WERI-Rb-1 (cell line): ENCODE data around the gene NCF2.

Source experiments
- DNase-seq: peaks from one replicate; pipeline ENCODE4 v3.0.0-alpha.2; 2020
- H3K27ac ChIP-seq: fragments of 250-450 bp; sonication (Bioruptor Pico); 2 replicates; pipeline ENCODE4 v1.5.1; 2020; ENCODE audit warnings: mild to moderate bottlenecking, moderate library complexity
- H3K27me3 ChIP-seq: fragments of 250-450 bp; sonication (Bioruptor Pico); 2 replicates; pipeline ENCODE4 v1.5.1; 2021; ENCODE audit warnings: mild to moderate bottlenecking, low read depth, moderate library complexity; ENCODE audit not compliant: insufficient read depth, severe bottlenecking
- H3K36me3 ChIP-seq: fragments of 250-450 bp; sonication (Bioruptor Pico); 2 replicates; pipeline ENCODE4 v1.5.1; 2020; ENCODE audit warnings: mild to moderate bottlenecking, moderate library complexity
- H3K4me3 ChIP-seq: 2 replicates; pipeline ENCODE4 v1.5.1; 2011; ENCODE audit warnings: low read depth, mild to moderate bottlenecking, control low read depth, low read length
- H3K9me3 ChIP-seq: fragments of 250-450 bp; sonication (Bioruptor Pico); 2 replicates; pipeline ENCODE4 v1.5.1; 2021; ENCODE audit warnings: mild to moderate bottlenecking, moderate library complexity; ENCODE audit not compliant: severe bottlenecking
- CTCF ChIP-seq: IDR thresholded peaks from 2 replicates; pipeline ENCODE4 v1.5.1; 2011; ENCODE audit warnings: low read depth, mild to moderate bottlenecking, control low read depth, inconsistent platforms, low read length

NCF2 gene

GRCh38 chr1:183562701-183563100, 27.6 kb downstream of the NCF2 start:
- Histone ChIP-seq H3K27ac (no peak overlapping the region), H3K36me3 (no peaks in the 10 kb centered on the region), H3K9me3 (no peaks in the 10 kb centered on the region), H3K27me3 (no peaks in the 10 kb centered on the region), H3K4me3 (no peak overlapping the region)
- no peak for TF ChIP-seq CTCF
- no peak for DNase-seq

- H3K4me3 ChIP-seq, result no peak overlapping the region
- H3K27me3 ChIP-seq, result no peaks in the 10 kb centered on the region
- TF ChIP-seq CTCF, result no peak
- DNase-seq, result no peak
- H3K36me3 ChIP-seq, result no peaks in the 10 kb centered on the region
- no peaks in the 10 kb centered on the region for H3K9me3 ChIP-seq
- no peak overlapping the region for H3K27ac ChIP-seq
Measured at GRCh38 chr1:183559061-183559460, 31.2 kb downstream of the NCF2 start.

- H3K27me3 ChIP-seq, result no peaks in the 10 kb centered on the region
- H3K36me3 ChIP-seq, result peaks cover 38% of the 10 kb centered on the region
- H3K9me3 ChIP-seq, result no peaks in the 10 kb centered on the region
- no peak overlapping the region for H3K27ac ChIP-seq
- DNase-seq, result no peak
- no peak overlapping the region for H3K4me3 ChIP-seq
- TF ChIP-seq CTCF, result no peak
Measured at GRCh38 chr1:183554577-183554976, 35.7 kb downstream of the NCF2 start.

- no peak for DNase-seq
- Histone ChIP-seq H3K27ac (no peak overlapping the region), H3K4me3 (no peak overlapping the region), H3K36me3 (peaks cover 46% of the 10 kb centered on the region), H3K27me3 (no peaks in the 10 kb centered on the region), H3K9me3 (no peaks in the 10 kb centered on the region)
- no peak for TF ChIP-seq CTCF
Measured at GRCh38 chr1:183553764-183554163, 36.5 kb downstream of the NCF2 start.

- Histone ChIP-seq H3K27ac (no peak overlapping the region), H3K27me3 (no peaks in the 10 kb centered on the region), H3K36me3 (peaks cover 50% of the 10 kb centered on the region), H3K9me3 (no peaks in the 10 kb centered on the region), H3K4me3 (no peak overlapping the region)
- no peak for DNase-seq
- TF ChIP-seq CTCF, result no peak
Measured at GRCh38 chr1:183553331-183553730, 36.9 kb downstream of the NCF2 start.

- DNase-seq, result no peak
- Histone ChIP-seq H3K36me3 (peaks cover 52% of the 10 kb centered on the region), H3K27me3 (no peaks in the 10 kb centered on the region), H3K9me3 (no peaks in the 10 kb centered on the region), H3K27ac (no peak overlapping the region), H3K4me3 (no peak overlapping the region)
- TF ChIP-seq CTCF, result no peak
Measured at GRCh38 chr1:183552891-183553290, 37.4 kb downstream of the NCF2 start.
